ENCODE data around the gene UGT1A10.
"Not testable (repeated sequence)": the region's sequence is repeated elsewhere in the genome, so short reads cannot be mapped to it uniquely, and the experiment has no call there.

- TF ChIP-seq CTCF (IDR thresholded peaks at IDR 0.05; ENCODE audit: insufficient read depth, low read length); SPI1 (IDR thresholded peaks at IDR 0.05; ENCODE audit: borderline replicate concordance, low read depth); POLR2AphosphoS5 (IDR thresholded peaks at IDR 0.05; ENCODE audit: low read depth); GABPA (IDR thresholded peaks at IDR 0.05; ENCODE audit: low read depth); REST (IDR thresholded peaks at IDR 0.05; ENCODE audit: insufficient replicate concordance, low read depth): not testable (repeated sequence)
These were observed 43.5 kb upstream of the UGT1A10 start for GRCh38 chr2:233592706-233593105.

All from HL-60 (cell line).